ENCODE data around the gene GJA3.

GJA3 gene

GRCh38 chr13:20126541-20127261 lies 34.2 kb downstream of the GJA3 start:
- DNase-seq = no peak

GRCh38 chr13:20125783-20126165 lies 35.1 kb downstream of the GJA3 start:
- DNase-seq = no peak

GRCh38 chr13:20125129-20125782 lies 35.6 kb downstream of the GJA3 start:
- no peak for DNase-seq

GRCh38 chr13:20124303-20124702 lies 36.5 kb downstream of the GJA3 start:
- DNase-seq = no peak

- DNase-seq = no peak
These were observed 39.7 kb downstream of the GJA3 start for GRCh38 chr13:20121159-20121525.

- DNase-seq = no peak
These were observed 40.9 kb downstream of the GJA3 start for GRCh38 chr13:20119960-20120359.

- DNase-seq = peak; percentile 63
These were observed 42.3 kb downstream of the GJA3 start for GRCh38 chr13:20118268-20119140.

- DNase-seq = peak; percentile 23
These were observed 44.6 kb downstream of the GJA3 start for GRCh38 chr13:20116213-20116612.

GRCh38 chr13:20114066-20114610 lies 46.7 kb downstream of the GJA3 start:
- DNase-seq = no peak

- DNase-seq = no peak
These were observed 51.8 kb downstream of the GJA3 start for GRCh38 chr13:20109037-20109436.

- DNase-seq = peak; percentile 56
These were observed 54.1 kb downstream of the GJA3 start for GRCh38 chr13:20106742-20107141.

- DNase-seq = no peak
These were observed 55.6 kb downstream of the GJA3 start for GRCh38 chr13:20105161-20105689.

- peak; percentile 47 for DNase-seq
These were observed 58.2 kb downstream of the GJA3 start for GRCh38 chr13:20102525-20103180.

- DNase-seq = peak; percentile 28
These were observed 59.2 kb downstream of the GJA3 start for GRCh38 chr13:20101467-20102316.

- no peak for DNase-seq
These were observed 61.5 kb downstream of the GJA3 start for GRCh38 chr13:20099319-20099718.

GRCh38 chr13:20093951-20094350 lies 66.9 kb downstream of the GJA3 start:
- peak; percentile 73 for DNase-seq

- DNase-seq = no peak
These were observed 70.5 kb downstream of the GJA3 start for GRCh38 chr13:20090349-20090748.
